MM.1S (cell line): ENCODE results near the gene CTNNBIP1.

ENCODE experiments used
- EZH2 ChIP-seq: fragments of 300-600 bp; sonication (generic); optimal IDR thresholded peaks from 2 replicates; pipeline ENCODE3; 2017; ENCODE audit warnings: low read depth, mild to moderate bottlenecking, antibody characterized with exemption, low read length, mixed read lengths
- EZH2phosphoT487 ChIP-seq: fragments of 300-600 bp; sonication (generic); IDR thresholded peaks from 2 replicates; pipeline ENCODE4 v1.6.1; 2018; ENCODE audit warnings: antibody characterized with exemption, low read length
- TF ChIP-seq, protein P1 (sequence below): fragments of 300-600 bp; sonication (generic); IDR thresholded peaks from 2 replicates; pipeline ENCODE4 v1.5.1; 2016; ENCODE audit warnings: antibody characterized with exemption, low read length, mixed read lengths

- TF ChIP-seq, protein P1, sequence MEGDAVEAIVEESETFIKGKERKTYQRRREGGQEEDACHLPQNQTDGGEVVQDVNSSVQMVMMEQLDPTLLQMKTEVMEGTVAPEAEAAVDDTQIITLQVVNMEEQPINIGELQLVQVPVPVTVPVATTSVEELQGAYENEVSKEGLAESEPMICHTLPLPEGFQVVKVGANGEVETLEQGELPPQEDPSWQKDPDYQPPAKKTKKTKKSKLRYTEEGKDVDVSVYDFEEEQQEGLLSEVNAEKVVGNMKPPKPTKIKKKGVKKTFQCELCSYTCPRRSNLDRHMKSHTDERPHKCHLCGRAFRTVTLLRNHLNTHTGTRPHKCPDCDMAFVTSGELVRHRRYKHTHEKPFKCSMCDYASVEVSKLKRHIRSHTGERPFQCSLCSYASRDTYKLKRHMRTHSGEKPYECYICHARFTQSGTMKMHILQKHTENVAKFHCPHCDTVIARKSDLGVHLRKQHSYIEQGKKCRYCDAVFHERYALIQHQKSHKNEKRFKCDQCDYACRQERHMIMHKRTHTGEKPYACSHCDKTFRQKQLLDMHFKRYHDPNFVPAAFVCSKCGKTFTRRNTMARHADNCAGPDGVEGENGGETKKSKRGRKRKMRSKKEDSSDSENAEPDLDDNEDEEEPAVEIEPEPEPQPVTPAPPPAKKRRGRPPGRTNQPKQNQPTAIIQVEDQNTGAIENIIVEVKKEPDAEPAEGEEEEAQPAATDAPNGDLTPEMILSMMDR: no peak
- TF ChIP-seq EZH2phosphoT487 (no peak), EZH2 (no peak)
Observed at GRCh38 chr1:9888886-9889285, 21.2 kb downstream of the CTNNBIP1 start.
